ENCODE measurements around the gene ELMOD2.

ELMOD2 gene

GRCh38 chr4:140584439-140584838 lies 60.5 kb downstream of the ELMOD2 start:
- FAIRE-seq = no peak

- FAIRE-seq = no peak
Observed at GRCh38 chr4:140595065-140595464, 71.1 kb downstream of the ELMOD2 start.

- FAIRE-seq = no peak
Observed at GRCh38 chr4:140600408-140600807, 76.4 kb downstream of the ELMOD2 start.

GRCh38 chr4:140602714-140603113 lies 78.7 kb downstream of the ELMOD2 start:
- no peak for FAIRE-seq

- FAIRE-seq = no peak
Observed at GRCh38 chr4:140603286-140603685, 79.3 kb downstream of the ELMOD2 start.

Data from endometrium (tissue), 2 donors.